K562 (cell line): Measurements from ENCODE around the gene MTMR12. TPM values are rescaled to one million over a fixed set of nuclear protein-coding genes. Genes with fewer than 3 reads are reported as not detected.

Experiments
- CHD2 ChIP-seq: IDR thresholded peaks from 2 replicates; pipeline ENCODE4 v1.6.1; 2011; ENCODE audit warnings: low read depth, low read length
- COPS2 ChIP-seq: fragments of 450-650 bp; conservative IDR thresholded peaks from 2 replicates; pipeline ENCODE4 v1.6.1; 2016; ENCODE audit warnings: mild to moderate bottlenecking, moderate library complexity
- FOXM1 ChIP-seq, 2 experiments: fragments of 450-650 bp in 1 of 2; sonication (generic) in 1 of 2; formaldehyde crosslinking in 1 of 2; IDR thresholded peaks; 2 replicates each; pipeline versions ENCODE4 v1.6.1 to v1.9.0; 2017 to 2022; ENCODE audit warnings: low read depth in 2 of 2, mild to moderate bottlenecking in 2 of 2, missing genetic modification reagents in 1 of 2, moderate library complexity in 1 of 2
- GABPB2 ChIP-seq: fragments of 250-450 bp; sonication (Bioruptor Pico); conservative IDR thresholded peaks from 2 replicates; pipeline ENCODE4 v1.5.1; 2021; ENCODE audit warnings: mild to moderate bottlenecking
- GATAD2B ChIP-seq: fragments of 450-650 bp; IDR thresholded peaks from 2 replicates; pipeline ENCODE4 v1.6.1; 2017; ENCODE audit warnings: mild to moderate bottlenecking, borderline replicate concordance
- KAT8 ChIP-seq: fragments of 450-650 bp; IDR thresholded peaks from 2 replicates; pipeline ENCODE4 v1.6.1; 2016; ENCODE audit warnings: low read depth, mild to moderate bottlenecking
- PRMT5 ChIP-seq: sonication (generic); formaldehyde crosslinking; IDR thresholded peaks from 2 replicates; pipeline ENCODE4 v1.5.0; 2020; ENCODE audit warnings: missing genetic modification reagents
- RCOR1 ChIP-seq, 2 experiments: IDR thresholded peaks; 2 replicates each; pipeline ENCODE4 v1.6.1; 2012; ENCODE audit warnings: low read depth in 2 of 2, low read length in 2 of 2, borderline replicate concordance in 1 of 2, improper control_type of control experiment in 1 of 2
- RFX5 ChIP-seq: IDR thresholded peaks from 2 replicates; pipeline ENCODE4 v1.6.1; 2011; ENCODE audit warnings: low read depth, mild to moderate bottlenecking, improper control_type of control experiment, low read length
- SMAD1 ChIP-seq: fragments of 150-350 bp; IDR thresholded peaks from 2 replicates; pipeline ENCODE4 v1.6.1; 2014; ENCODE audit warnings: low read length, low read depth; ENCODE audit not compliant: partially characterized antibody
- XRCC5 ChIP-seq: fragments of 200-400 bp; formaldehyde crosslinking; IDR thresholded peaks from 2 replicates; pipeline ENCODE4 v1.6.1; 2017; ENCODE audit warnings: low read depth, mild to moderate bottlenecking, low read length
- ZNF263 ChIP-seq: sonication (generic); formaldehyde crosslinking; IDR thresholded peaks from 2 replicates; pipeline ENCODE4 v1.8.0; 2022; ENCODE audit warnings: mild to moderate bottlenecking, missing genetic modification reagents, borderline replicate concordance
- polyA plus RNA-seq, 8 experiments: library from polyadenylated mRNA; depleted of rRNA in 4 of 8; stranded (reverse) in 5 of 8; unstranded in 3 of 8; fragments of >200 nt; fragmentation: Nextera tagmentation in 2 of 8; fragmentation: Illumina TruSeq in 1 of 8; extraction: Ambion mirVana in 2 of 8; extraction: Trizol in 1 of 8; gene quantifications; 2 replicates each; pipeline versions ENCODE4 v1.2.1 to v1.2.3, GENCODE V29; 2011 to 2014; ENCODE audit warnings: inconsistent platforms in 1 of 8, missing spikeins in 1 of 8
- total RNA-seq, 7 experiments: library from RNA; depleted of rRNA in 6 of 7; stranded (reverse); fragments of >200 nt in 6 of 7; fragmentation: Illumina TruSeq in 2 of 7; extraction: Trizol in 2 of 7; gene quantifications; 2 replicates each; pipeline versions ENCODE4 v1.2.1 to v1.2.3, GENCODE V29; 2011 to 2021; ENCODE audit warnings: low replicate concordance in 1 of 7
- TF ChIP-seq, protein P1 (sequence below): fragments of 450-650 bp; IDR thresholded peaks from 2 replicates; pipeline ENCODE4 v1.6.1; 2016
- TF ChIP-seq, protein P2 (sequence below): sonication (generic); formaldehyde crosslinking; IDR thresholded peaks from 2 replicates; pipeline ENCODE4 v1.8.0; 2022; ENCODE audit warnings: missing genetic modification reagents, mild to moderate bottlenecking, borderline replicate concordance
- TF ChIP-seq, protein P3 (sequence below): fragments of 450-650 bp; IDR thresholded peaks from 2 replicates; pipeline ENCODE4 v1.7.0; 2016; ENCODE audit warnings: borderline replicate concordance
- TF ChIP-seq, protein P4 (sequence below): fragments of 200-800 bp; sonication (Bioruptor generic); IDR thresholded peaks from 2 replicates; pipeline ENCODE4 v1.6.1; 2017; ENCODE audit warnings: missing genetic modification characterization, missing compliant biosample characterization
- TF ChIP-seq, protein P5 (sequence below): fragments of 450-650 bp; IDR thresholded peaks from 2 replicates; pipeline ENCODE4 v1.6.1; 2017; ENCODE audit warnings: antibody characterized with exemption, mild to moderate bottlenecking

MTMR12 gene
- total and polyA plus RNA-seq, 9 of the 15 experiments (the other 6 are each of a cell fraction or from before 2014, with no cell fraction given) = 4.0 to 28.7 (median 17.1) TPM

DNA sequence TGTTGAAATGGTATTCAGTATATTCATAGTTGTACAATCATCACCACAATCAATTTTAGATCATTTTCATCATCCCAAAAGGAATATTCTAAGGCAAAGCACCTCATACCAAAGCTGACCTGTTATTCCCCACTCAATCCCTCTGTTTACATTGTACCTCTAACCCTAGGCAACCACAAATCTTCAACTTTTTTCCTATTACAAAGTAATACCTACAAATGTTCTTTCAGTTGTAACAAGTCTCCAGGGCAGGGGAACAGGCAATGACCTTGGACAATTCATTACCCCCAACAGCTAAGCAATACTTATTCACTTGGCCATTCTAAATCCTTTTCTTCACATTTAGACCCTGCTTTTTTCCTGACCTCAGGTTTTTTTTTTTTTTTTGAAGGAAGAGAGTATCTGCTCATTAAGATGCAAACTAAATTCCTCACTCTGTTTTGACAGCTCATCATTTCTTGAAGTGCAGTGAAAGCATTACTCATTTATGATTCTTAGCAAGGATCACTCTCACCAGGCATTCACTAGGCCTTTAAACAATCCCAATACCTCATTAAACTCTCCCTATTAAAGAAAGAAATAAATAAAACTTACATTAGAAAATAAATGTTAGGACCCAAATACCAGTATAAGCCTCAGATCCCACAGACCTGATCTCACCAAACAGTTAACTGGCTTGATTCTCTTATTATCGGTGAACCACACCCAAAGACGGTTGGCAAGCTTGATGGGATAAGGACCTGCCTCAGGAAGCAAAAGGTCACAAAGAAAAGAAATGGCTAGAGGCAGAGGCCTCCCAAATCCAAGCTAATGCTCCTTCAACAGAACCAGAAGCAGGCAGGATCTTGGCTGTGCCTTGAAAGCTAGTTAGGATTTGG, 15.3 kb downstream of the MTMR12 start (continued):
- TF ChIP-seq FOXM1 (IDR thresholded peaks at IDR 0.05; ENCODE audit: low read depth) (0 out of 2 replicates have a peak, but pooled peaks have one; percentile 26), FOXM1 (CRISPR knock-in tag; IDR thresholded peaks at IDR 0.05; ENCODE audit: low read depth) (no peak), GATAD2B (no peak), COPS2 (no peak), KAT8 (no peak), PRMT5 (CRISPR knock-in tag) (no peak), XRCC5 (no peak), RCOR1 (IDR thresholded peaks at IDR 0.05; ENCODE audit: borderline replicate concordance in 1 of 2, low read depth in 2 of 2, low read length in 2 of 2) (peak in 1 of 2 experiments; percentile 36; a peak in 1 of 4 replicates), RFX5 (no peak), SMAD1 (no peak), GABPB2 (no peak), ZNF263 (CRISPR knock-in tag) (no peak), CHD2 (no peak)
- TF ChIP-seq, protein P1, sequence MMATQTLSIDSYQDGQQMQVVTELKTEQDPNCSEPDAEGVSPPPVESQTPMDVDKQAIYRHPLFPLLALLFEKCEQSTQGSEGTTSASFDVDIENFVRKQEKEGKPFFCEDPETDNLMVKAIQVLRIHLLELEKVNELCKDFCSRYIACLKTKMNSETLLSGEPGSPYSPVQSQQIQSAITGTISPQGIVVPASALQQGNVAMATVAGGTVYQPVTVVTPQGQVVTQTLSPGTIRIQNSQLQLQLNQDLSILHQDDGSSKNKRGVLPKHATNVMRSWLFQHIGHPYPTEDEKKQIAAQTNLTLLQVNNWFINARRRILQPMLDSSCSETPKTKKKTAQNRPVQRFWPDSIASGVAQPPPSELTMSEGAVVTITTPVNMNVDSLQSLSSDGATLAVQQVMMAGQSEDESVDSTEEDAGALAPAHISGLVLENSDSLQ = peak; percentile 64
- TF ChIP-seq, protein P2, sequence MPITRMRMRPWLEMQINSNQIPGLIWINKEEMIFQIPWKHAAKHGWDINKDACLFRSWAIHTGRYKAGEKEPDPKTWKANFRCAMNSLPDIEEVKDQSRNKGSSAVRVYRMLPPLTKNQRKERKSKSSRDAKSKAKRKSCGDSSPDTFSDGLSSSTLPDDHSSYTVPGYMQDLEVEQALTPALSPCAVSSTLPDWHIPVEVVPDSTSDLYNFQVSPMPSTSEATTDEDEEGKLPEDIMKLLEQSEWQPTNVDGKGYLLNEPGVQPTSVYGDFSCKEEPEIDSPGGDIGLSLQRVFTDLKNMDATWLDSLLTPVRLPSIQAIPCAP (CRISPR knock-in tag) = no peak
- TF ChIP-seq, protein P3, sequence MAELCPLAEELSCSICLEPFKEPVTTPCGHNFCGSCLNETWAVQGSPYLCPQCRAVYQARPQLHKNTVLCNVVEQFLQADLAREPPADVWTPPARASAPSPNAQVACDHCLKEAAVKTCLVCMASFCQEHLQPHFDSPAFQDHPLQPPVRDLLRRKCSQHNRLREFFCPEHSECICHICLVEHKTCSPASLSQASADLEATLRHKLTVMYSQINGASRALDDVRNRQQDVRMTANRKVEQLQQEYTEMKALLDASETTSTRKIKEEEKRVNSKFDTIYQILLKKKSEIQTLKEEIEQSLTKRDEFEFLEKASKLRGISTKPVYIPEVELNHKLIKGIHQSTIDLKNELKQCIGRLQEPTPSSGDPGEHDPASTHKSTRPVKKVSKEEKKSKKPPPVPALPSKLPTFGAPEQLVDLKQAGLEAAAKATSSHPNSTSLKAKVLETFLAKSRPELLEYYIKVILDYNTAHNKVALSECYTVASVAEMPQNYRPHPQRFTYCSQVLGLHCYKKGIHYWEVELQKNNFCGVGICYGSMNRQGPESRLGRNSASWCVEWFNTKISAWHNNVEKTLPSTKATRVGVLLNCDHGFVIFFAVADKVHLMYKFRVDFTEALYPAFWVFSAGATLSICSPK = no peak
- TF ChIP-seq, protein P4, sequence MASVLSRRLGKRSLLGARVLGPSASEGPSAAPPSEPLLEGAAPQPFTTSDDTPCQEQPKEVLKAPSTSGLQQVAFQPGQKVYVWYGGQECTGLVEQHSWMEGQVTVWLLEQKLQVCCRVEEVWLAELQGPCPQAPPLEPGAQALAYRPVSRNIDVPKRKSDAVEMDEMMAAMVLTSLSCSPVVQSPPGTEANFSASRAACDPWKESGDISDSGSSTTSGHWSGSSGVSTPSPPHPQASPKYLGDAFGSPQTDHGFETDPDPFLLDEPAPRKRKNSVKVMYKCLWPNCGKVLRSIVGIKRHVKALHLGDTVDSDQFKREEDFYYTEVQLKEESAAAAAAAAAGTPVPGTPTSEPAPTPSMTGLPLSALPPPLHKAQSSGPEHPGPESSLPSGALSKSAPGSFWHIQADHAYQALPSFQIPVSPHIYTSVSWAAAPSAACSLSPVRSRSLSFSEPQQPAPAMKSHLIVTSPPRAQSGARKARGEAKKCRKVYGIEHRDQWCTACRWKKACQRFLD (CRISPR knock-in tag) = peak; percentile 31; the same call in 1 of the 2 replicates
- TF ChIP-seq, protein P5, sequence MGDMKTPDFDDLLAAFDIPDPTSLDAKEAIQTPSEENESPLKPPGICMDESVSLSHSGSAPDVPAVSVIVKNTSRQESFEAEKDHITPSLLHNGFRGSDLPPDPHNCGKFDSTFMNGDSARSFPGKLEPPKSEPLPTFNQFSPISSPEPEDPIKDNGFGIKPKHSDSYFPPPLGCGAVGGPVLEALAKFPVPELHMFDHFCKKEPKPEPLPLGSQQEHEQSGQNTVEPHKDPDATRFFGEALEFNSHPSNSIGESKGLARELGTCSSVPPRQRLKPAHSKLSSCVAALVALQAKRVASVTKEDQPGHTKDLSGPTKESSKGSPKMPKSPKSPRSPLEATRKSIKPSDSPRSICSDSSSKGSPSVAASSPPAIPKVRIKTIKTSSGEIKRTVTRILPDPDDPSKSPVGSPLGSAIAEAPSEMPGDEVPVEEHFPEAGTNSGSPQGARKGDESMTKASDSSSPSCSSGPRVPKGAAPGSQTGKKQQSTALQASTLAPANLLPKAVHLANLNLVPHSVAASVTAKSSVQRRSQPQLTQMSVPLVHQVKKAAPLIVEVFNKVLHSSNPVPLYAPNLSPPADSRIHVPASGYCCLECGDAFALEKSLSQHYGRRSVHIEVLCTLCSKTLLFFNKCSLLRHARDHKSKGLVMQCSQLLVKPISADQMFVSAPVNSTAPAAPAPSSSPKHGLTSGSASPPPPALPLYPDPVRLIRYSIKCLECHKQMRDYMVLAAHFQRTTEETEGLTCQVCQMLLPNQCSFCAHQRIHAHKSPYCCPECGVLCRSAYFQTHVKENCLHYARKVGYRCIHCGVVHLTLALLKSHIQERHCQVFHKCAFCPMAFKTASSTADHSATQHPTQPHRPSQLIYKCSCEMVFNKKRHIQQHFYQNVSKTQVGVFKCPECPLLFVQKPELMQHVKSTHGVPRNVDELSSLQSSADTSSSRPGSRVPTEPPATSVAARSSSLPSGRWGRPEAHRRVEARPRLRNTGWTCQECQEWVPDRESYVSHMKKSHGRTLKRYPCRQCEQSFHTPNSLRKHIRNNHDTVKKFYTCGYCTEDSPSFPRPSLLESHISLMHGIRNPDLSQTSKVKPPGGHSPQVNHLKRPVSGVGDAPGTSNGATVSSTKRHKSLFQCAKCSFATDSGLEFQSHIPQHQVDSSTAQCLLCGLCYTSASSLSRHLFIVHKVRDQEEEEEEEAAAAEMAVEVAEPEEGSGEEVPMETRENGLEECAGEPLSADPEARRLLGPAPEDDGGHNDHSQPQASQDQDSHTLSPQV = peak; percentile 50; the same call in 1 of the 2 replicates
